HG02973 (cell line): ENCODE measurements around the gene RABIF.
"Not testable (repeated sequence)": the region's sequence is repeated elsewhere in the genome, so short reads cannot be mapped to it uniquely, and the experiment has no call there.

Experiments
- ATAC-seq: cut with Tn5 transposase; IDR thresholded peaks from one replicate; pipeline ENCODE4 v1.9.1; 2021; ENCODE audit warnings: moderate library complexity; ENCODE audit not compliant: unreplicated experiment

Gene RABIF

DNA sequence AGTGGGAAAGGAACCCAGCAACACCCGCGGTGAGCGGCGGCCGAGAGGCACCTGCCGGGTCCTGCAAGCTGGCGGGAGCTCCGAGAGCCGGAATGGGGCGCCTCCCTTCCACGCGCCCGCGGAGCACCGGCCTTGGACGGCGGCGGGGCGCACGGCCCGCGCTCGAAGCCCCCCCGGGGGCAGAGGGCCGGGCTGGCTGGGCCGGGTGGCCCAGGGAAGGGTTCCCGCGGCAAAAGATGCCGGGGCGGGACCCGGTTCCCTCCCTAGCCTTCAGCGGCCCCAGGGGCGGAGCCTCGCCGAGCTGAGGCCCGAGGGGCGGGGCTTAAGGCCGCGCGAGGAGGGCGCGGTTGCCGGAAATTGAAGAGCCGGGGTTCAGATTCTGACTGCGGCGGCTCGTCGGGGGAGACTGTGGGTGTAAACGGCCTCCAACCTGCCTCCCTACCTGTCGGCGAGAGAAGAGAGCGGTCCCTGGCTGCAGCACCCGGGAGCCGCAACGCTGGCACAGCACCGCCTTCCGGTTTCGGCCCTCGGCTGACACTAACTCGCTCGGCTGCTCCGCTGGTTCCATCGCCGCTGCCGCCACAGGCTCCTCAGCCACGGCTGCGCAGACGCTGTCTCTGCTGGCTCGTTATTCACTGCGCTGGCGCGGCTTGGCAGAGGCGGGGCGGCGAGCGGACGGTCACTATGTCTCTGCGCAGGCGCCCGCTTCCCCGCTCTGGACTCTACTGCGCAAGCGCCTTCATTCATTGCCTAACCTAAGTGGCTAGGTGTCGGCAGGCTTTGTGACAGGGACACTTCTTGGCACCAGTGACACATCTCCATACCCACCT, at the start of gene RABIF:
TSS of gene RABIF (minus strand) at position 619 of the 830 bp plus-strand sequence. CDS start at position 568, 51 bp downstream.
- ATAC-seq, result peak; percentile 81

DNA sequence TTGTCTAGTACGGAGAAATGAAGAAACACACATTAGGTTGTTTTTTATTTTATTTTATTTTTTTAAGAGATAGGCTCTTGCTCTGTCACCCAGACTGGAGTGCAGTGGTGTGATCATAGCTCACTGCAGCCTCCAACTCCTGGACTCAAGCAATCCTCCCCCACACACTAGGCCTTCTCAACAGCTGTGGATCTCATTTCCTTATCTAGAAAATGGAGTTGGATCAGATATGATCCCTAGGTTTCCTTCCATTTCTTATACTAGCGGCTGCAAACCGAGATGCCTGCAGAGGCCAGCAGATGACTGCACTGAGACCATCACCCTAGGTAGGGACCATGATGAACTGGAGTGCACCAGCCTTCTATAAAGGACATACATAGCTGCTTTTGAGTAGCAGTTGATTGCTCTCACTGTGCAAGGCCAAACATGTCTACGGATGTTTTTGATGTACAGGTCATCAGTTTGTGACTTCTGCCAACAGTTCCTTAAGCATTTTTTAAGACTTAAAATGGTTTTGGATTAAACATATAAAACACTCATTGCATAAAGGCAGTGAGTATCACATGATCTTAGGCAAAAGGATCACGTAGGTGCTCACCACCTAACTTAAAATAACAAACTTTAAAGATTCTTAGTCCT, 49.5 kb upstream of the RABIF start:
- no peak for ATAC-seq

DNA sequence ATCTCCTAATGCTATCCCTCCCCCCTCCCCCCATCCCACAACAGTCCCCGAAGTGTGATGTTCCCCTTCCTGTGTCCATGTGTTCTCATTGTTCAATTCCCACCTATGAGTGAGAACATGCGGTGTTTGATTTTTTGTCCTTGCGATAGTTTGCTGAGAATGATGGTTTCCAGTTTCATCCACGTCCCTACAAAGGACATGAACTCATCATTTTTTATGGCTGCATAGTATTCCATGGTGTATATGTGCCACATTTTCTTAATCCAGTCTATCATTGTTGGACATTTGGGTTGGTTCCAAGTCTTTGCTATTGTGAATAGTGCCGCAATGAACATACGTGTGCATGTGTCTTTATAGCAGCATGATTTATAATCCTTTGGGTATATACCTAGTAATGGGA, 47.5 kb upstream of the RABIF start:
- not testable (repeated sequence) for ATAC-seq

DNA sequence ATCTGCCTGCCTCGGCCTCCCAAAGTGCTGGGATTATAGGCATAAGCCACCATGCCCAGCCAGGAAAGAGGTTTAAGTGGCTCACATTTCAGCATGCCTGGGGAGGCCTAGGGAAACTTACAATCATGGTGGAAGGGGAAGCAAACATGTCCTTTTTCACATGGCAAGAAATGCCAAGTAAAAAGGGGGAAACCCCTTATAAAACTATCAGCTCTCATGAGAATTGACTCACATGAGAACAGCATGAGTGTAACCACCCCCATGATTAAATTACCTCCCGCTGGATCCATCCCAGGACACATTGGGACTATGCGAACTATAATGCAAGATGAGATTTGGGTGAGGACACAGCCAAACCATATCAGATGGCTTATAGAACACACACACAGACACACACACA, 46.9 kb upstream of the RABIF start:
- no peak for ATAC-seq

DNA sequence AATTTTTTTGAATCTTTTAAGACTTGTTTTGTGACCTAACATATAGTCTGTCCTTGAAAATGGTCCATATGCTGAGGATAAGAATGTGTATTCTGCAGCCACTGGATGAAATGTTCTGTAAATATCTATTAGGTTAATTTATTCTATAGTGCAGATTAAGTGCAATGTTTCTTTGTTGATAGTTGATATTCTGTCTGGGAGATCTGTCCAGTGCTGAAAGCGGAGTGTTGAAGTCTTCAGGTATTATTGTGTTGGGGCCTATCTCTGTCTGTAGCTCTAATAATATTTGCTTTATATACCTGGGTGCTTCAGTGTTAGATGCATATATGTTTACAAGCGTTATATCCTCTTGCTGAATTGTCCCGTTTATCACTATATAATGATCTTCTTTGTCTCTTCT, 45.8 kb upstream of the RABIF start:
- ATAC-seq, result no peak

DNA sequence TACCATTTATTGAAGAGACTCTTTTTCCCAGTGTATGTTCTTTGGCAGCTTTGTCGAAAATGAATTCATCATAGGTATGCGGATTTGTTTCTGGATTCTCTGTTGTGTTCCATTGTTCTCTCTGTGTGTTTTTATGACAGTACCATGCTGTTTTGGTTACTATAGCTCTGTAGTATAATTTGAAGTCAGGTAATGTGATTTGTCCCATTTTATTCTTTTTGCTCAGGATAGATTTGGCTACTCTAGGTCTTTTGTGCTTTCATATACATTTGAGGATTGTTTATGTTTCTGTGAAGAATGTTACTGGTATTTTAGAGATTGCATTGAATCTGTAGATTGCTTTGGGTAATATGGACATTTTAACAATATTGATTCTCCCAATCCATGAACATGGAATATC, 43.5 kb upstream of the RABIF start:
- no peak for ATAC-seq

DNA sequence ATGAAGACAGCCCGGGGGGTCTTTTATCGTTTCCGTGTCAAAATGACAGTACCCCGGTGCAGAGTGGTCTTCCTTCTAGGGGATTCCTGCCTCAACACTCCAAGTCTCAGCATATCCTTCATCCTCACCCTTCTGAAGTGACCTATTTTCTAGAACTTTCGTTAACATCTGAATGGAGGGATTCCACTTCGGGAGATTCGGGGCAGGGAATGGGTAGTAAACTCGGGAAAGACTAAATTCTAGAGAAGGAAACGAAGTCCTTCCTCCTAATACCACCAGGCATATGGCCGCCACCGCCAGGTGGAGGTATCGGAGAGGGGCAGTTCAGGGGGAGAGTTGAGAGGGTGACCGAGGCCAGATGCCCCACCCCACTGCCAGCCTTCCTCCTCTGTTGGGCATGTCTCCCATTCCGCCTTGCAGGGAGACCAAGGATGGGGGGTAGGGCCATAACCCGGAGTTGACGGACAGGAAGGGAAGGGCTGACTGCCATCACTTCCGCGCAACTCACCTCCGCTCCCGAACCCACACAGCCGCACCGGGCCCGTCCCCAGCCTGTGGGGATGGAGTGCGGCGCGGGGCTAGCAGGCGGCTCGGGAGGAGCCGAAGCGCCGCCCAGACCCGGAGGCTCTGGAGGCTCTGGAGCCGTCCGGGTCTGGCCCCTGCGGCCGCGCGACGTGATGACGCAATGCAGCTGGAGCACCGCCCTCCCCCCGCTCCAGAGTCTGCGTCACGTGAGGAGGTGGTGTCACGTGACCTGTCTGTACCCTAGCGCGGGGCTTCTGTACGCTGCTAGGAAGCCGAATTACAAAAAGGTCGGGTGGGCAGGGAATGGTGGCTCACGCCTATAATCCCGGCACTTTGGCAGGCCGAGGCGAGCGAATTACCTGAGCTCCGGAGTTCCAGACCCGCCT, 37.9 kb upstream of the RABIF start, which contains the start of gene KLHL12:
TSS of gene KLHL12 (minus strand) at position 654 of the 911 bp plus-strand sequence. CDS start 2,072 bp downstream, outside the sequence.
- ATAC-seq, result peak; percentile 81

DNA sequence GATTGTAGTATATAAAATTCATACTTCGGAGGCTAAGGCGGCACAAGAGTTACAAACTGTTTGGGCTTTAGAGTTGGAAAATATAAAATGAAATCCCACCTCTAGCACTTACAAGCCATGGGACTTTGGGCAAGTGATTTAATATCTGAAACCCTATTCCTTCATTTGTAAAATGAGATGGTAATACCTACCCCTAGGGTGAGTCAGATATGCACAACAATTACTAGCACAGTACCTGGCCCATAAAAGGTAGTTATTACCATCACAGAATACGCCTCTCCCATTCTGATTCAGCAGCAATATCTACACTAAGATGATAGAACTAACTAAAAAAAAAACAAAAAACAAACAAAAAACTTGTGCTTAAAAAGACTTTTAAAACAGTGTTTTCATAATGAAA, 34.6 kb upstream of the RABIF start:
- no peak for ATAC-seq

DNA sequence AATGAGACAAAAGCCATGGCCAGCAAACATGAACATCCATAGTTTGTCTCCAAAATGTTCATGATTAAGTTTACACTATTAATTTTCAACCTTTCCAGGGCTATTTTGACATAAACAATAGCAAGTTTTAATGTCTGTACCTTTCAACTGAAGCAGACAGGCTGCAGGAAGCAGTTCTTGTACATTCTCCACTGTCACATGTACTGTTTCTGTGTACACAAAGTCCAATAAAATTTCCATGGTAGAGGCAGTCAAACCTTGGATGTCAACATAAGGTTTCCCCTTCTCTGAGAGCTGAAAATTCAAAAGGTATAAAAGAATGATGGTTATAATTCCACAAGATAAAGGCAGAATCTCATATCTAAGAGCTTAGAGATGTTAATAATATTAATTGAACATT, 30.7 kb upstream of the RABIF start:
- ATAC-seq, result no peak

DNA sequence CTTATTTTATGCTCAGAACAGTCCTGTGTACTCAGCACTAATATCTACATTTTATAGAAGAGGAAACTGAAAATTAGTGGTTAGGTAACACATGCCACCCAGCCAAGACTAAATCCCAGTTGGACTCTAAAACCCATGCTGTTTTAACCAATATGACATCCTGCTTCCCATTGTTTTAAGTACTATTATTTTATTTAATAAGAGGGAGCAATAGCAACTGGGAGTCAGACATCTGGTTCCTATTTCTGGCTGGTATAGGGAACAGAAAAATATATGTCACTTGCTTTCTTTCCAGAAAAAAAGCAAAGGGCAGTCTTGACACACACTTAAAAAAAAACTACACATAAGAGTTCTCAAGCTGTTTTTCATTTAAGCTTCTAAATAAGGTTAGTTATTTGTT, 26.2 kb upstream of the RABIF start:
- no peak for ATAC-seq

DNA sequence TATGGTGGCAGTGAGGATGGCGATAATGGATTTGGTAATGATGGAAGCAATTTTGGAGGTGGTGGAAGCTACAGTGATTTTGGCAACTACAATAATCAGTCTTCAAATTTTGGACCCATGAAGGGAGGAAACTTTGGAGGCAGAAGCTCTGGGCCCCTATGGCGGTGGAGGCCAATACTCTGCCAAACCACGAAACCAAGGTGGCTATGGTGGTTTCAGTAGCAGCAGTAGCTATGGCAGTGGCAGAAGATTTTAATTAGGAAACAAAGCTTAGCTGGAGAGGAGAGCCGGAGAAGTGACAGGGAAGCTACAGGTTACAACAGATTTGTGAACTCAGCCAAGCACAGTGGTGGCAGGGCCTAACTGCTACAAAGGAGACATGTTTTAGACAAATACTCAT, 23.5 kb upstream of the RABIF start:
- ATAC-seq, result not testable (repeated sequence)

DNA sequence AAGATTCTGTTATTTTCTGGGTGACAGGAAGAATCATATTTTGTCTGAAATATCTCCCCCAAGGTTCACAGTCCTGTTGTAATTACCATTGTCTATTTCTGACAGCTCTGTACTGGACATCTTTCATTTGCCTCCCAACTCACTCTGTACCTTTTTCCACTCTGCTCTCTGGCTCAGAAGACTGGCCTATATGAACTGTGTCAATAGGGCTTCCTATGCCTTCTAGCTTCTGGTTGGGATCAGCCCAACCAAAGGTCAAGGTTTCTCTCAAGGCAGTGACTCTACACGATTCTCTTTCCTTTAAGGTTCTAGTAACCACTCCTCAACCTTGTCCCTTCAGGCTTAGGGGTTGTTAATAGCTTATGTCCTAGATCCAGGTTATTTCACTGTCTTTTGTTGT, 20.5 kb upstream of the RABIF start:
- no peak for ATAC-seq

DNA sequence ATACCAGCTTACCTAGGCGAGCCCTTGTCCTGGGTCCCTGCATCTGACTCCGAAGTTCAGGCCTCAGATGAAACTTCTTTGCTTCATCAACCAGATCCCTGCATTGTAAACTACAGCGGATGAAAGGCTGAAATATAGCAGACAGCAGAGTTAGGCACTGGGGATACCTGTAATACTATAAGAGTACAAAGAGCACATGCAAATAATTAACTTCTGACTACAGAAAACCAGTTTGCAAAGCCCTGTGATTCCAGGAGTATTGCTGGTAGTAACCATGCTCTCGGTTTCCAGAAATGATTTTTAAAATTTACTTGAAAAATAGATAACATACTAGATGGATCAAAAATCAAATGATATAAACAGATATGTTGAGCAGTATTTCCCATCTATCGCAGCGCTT, 20.0 kb upstream of the RABIF start:
- no peak for ATAC-seq

DNA sequence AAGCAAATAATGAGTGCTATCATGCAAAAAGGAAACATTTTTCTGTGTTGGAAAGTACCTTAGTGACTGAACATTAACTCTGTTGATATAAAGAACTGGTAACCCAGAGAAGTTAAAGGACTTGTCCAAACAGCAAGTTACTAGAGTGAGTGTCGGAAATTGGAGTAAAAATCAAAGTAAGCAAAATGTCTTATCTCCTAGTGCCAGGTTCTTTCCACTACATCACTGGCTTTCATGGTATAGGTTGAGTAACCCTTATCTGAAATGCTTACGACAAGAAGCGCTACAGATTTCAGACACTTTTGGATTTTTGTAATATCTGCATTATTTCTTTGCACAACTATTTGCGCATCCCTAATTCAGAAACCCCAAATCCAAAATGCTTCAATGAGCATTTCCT, 16.4 kb upstream of the RABIF start:
- no peak for ATAC-seq

DNA sequence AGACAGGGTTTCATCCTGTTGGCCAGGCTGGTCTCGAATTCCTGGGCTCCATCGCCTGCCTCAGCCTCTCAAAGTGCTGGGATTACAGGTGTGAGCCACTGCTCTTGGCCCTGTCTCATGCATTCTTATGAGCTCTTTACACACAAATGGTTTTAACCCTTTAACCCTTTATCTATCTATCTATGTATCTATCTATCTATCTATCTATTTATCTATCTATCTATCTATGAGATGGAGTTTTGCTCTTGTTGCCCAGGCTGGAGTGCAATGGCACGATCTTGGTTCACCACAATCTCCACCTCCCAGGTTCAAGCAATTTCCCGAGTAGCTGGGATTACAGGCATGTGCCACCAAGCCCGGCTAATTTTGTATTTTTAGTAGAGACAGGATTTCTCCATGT, 14.9 kb upstream of the RABIF start:
- not testable (repeated sequence) for ATAC-seq

DNA sequence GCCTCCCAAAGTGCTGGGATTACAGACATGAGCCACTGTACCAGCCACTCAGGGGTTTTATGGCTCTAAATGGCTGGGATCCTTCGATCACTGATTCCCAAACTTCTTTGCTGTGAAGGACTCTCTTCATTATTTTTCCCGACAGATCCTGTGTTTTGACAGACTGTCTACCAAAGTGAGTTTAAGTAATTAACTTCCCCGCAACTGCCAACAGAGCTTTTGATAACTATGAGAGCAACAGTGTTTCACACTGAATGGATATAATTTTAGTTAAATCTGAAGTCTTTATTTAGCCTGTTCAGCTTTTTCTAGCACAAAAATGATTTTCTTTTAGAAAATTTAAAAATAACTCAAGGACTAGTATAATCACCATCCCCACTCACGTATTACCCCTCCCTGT, 12.6 kb upstream of the RABIF start:
- ATAC-seq, result no peak

DNA sequence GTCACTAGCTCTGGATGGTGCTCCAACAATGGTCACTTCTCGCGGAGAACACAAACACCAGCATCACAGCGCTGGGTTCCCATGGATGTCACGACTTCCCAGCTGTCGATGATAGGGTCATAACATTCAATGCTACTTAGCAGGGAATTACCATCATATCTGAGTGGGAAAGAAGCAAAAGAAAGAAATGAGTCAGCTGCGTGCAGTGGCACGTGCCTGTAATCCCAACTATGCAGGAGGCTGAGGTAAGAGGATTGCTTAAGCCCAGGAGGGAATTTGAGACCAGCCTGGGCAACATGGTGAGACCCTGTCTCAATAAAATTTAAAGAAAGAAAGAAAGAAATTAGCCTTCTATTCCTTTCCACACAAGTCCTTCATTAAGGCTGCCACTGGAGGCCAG, 3.6 kb upstream of the RABIF start:
- ATAC-seq, result no peak

DNA sequence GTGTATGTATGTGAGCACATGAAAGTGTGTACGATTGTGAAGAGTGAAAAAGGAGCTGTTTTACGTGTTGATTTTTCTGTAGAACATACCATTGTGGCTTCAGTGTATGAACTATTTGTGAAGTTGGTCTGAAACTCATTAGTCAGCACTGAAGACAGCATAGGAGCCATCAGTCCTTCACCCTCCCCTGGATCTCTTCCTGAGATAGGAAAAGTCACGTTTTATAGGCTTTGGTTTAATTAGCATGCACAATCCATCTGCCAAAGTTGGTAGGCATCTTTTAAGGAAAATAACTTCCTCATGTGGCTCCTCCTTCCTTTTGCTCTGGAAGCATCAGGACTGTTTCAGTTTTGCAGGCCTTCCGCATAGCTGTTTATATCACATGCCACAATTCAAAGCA, 1.4 kb upstream of the RABIF start:
- ATAC-seq, result no peak

DNA sequence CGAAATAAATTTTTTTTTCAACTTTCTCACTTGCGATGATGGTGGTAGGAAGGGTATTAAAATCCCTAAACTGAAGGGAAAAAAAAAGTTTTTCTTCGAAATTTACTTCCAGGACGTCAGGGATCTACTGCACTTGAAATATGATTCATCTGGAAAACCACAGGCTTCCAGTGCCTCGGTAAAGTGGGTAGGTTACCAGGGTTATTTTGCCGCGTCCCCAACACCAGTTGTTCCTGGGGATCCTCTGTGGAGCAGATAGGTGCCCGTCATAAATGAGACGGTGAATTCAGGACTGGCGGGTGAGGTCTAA, 773 bp downstream of the RABIF start:
- no peak for ATAC-seq

DNA sequence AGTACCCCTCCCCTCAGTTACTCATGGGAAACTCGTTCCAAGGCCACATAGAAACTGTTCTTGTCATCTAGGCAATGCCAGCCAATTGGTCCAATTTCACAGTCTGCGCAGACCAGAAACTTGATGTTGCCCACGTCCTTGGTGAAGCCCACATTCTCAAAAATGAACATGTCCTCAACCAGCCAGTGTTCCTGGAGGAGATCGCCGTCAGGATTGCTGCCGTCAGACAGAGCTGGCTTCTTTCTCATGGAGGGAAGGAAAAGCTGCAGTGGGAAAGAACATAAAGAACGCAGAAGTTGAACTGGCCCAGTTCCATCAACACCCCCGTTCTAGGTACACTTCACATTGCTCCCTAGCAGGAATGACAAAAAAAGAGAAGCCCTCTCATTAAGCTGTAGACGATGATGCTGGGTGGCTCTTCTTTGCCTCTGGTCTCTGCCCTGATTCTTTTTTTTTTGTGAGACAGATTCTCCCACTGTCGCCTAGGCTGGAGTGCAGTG, 7.9 kb downstream of the RABIF start:
- ATAC-seq, result no peak

DNA sequence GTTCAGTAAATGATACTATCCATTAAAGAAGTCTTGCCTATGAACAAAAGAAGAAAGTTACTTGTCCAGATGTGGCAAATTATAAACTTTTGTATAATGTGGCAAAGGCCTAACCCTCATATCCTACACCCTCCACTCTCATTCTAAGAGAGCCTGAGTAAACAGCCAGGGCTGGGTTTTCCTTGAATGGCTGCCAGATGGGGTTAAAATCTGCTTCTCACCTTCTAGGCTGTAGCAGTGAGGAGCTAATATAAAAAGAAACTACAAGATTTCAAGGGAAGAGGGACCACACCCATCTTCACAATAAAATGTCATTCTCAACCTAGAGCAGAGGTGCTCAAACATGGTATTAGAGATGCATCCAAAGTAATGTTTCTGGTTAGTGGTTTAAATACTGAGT, 8.9 kb downstream of the RABIF start:
- no peak for ATAC-seq
